ENCODE data around the gene BCL2L11.

GRCh38 chr2:111149882-111150455 is 29.3 kb downstream of the BCL2L11 start:
- TF ChIP-seq, protein P1, sequence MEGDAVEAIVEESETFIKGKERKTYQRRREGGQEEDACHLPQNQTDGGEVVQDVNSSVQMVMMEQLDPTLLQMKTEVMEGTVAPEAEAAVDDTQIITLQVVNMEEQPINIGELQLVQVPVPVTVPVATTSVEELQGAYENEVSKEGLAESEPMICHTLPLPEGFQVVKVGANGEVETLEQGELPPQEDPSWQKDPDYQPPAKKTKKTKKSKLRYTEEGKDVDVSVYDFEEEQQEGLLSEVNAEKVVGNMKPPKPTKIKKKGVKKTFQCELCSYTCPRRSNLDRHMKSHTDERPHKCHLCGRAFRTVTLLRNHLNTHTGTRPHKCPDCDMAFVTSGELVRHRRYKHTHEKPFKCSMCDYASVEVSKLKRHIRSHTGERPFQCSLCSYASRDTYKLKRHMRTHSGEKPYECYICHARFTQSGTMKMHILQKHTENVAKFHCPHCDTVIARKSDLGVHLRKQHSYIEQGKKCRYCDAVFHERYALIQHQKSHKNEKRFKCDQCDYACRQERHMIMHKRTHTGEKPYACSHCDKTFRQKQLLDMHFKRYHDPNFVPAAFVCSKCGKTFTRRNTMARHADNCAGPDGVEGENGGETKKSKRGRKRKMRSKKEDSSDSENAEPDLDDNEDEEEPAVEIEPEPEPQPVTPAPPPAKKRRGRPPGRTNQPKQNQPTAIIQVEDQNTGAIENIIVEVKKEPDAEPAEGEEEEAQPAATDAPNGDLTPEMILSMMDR (conservative IDR thresholded peaks at IDR 0.05 in 1 of 2, IDR thresholded peaks at IDR 0.05 in 1 of 2; ENCODE audit: extremely low read depth in 1 of 2, insufficient read depth in 1 of 2, low read depth in 1 of 2, low read length in 2 of 2), result no peak
- TF ChIP-seq EZH2 (IDR thresholded peaks at IDR 0.05; ENCODE audit: borderline replicate concordance, low read length), result no peak

All from mammary epithelial cell (primary cell).